Middle frontal gyrus (tissue), 1 donor: Measurements from ENCODE around the gene SRD5A1.

Experiments used
- DNase-seq: peaks from one replicate; pipeline ENCODE4 v3.0.0-alpha.2; 2015; ENCODE audit warnings: low spot score; ENCODE audit errors: extremely low spot score

The SRD5A1 gene

DNA sequence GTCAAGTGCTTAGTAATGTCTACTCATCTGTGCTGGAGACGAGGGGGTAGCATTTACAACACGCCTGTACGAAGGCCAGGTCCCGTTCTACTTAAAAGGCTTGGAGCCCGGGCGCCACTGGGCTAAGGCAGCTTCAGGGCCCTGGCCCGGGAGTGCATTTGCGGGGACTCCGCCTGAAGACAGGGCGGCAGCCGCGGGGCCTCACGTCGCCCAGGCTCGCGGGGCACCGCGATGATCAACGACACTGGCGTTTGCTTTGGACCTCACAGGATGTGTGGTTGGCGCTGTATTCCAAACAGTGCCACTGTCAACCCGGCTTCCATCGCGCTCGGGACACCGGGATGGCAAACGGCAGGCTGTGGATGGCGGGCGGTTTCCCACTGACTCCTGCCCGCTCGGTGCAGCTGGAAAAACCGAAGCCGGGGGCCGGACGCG lies 78.9 kb downstream of the SRD5A1 start:
- no peak for DNase-seq

DNA sequence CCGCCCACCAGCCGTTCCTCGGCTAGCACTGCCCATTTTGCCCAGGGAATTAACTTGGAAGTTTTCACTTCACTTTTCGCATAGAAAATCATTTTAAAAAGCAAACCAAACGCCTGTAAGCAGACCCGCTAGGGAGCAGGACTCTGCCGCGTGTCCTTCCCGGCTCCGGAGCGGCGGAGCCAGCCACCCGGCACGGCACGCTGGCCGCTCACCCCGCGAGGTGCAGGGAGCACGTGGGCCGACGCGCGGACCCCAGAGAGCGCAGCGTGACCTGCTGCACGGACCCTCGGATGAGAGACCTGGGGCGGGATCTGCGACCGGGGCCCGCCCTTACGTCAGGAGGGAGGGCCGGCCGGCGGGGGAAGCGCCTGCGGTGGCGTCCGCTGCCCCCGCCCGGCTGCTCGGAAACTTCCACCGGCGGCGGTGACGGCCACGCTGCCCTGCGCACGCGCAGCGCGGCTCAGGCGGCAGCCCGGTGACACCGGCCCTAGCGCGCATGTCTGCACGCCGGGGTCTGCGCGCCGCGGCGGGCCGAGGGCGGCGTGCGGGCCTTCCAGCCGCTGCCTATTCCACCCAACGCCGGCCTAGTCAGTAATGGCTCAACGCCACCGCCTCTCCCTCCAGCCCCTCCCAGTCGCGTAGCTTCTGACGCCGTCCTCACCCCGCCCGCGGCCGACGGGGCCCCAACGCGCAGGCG lies 79.5 kb downstream of the SRD5A1 start:
- peak; percentile 92 for DNase-seq

DNA sequence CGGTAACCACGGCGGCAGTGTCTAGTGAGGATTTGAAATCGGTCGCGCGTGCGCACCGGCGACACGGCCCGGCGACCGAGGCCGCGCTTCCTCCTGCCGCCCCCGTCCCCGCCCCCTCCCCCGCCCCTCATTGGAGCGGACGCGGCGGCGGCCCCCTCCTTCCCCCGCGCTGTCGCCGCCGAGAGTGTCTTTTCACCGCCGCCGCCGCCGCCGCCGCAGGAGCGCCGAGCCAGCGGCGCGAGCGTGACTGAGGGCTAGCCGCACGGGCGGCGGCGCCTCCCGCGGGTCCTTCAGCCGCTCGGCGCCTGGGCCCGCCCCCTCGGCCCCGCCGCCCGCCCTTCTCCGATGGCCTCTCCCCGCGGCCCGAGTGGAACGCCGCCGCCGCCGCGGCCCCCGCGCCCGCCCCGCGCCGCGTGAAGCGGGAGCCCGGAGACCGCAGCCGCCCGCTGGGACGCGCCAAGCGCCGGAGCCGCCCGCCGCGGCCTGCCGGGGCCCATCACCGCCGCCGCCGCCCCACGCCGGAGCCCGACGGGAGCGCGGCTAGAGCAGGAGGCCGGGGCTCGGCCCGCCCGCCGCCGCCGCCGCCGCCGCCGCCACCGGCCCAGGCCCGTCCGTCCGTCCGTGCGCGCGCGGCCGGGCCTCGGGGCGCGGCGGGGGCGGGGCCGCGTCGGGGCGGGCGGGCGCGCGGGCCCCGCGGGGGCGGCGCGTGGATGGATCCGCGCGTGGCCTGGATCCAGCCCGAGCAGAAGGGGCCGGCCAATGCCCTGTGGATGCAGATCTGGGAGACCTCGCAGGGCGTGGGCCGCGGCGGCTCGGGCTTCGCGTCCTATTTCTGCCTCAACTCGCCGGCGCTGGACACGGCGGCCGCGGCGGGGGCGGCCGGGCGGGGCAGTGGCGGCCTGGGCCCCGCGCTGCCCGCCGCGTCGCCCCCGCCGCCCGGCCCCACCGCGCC lies 80.3 kb downstream of the SRD5A1 start, which contains the start of gene TENT4A:
Gene TENT4A, plus strand, starts transcription at position 159 of the 952 bp plus-strand sequence. Its CDS starts 552 bp downstream, at position 711.
- no peak for DNase-seq

DNA sequence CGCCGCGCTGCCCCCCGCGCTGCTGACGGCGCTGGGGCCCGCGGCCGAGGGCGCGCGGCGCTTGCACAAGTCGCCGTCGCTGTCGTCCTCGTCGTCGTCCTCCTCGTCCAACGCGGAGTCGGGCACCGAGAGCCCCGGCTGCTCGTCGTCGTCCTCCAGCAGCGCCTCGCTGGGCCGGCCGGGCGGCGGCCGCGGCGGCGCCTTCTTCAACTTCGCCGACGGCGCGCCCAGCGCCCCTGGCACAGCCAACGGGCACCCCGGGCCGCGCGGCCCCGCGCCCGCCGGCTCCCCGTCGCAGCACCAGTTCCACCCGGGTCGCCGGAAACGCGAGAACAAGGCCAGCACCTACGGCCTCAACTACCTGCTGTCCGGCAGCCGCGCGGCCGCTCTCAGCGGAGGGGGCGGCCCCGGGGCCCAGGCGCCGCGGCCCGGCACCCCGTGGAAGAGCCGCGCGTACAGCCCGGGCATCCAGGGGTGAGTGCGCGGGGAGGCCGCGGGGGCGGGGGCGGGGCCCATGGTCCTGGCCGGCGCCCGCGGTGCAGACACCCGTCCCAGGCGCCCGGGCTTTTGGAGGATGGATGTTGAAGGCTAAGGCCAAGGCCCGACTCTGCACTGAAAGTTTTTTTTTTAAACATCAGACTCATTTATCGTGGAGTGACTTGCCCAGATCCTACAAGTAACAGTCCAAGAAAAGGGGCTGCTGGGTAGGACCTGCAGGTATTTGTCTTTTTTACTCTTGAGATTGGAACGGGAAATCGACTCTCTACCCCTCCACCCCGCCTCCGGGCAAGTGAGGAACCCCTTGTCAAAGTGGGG lies 81.2 kb downstream of the SRD5A1 start:
- DNase-seq, result no peak

DNA sequence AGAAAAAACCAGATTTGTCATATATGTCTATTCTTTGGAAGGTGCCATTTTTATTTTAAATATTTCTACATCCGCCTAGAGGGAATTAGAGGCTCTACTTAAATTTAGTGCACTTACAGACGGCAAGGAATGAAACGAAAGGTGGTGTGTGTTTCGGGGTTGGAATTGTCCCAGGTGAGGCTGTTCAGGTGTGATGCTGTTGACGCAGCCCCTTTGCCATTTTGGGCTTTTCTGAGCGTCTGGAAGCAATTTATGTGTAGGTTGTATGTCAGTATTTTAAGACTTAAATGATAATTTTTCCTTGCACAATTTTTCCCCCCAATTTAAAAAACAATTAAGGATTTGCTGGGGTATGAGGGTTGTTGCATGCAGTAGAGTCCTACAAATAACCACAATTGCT lies 82.0 kb downstream of the SRD5A1 start:
- no peak for DNase-seq

DNA sequence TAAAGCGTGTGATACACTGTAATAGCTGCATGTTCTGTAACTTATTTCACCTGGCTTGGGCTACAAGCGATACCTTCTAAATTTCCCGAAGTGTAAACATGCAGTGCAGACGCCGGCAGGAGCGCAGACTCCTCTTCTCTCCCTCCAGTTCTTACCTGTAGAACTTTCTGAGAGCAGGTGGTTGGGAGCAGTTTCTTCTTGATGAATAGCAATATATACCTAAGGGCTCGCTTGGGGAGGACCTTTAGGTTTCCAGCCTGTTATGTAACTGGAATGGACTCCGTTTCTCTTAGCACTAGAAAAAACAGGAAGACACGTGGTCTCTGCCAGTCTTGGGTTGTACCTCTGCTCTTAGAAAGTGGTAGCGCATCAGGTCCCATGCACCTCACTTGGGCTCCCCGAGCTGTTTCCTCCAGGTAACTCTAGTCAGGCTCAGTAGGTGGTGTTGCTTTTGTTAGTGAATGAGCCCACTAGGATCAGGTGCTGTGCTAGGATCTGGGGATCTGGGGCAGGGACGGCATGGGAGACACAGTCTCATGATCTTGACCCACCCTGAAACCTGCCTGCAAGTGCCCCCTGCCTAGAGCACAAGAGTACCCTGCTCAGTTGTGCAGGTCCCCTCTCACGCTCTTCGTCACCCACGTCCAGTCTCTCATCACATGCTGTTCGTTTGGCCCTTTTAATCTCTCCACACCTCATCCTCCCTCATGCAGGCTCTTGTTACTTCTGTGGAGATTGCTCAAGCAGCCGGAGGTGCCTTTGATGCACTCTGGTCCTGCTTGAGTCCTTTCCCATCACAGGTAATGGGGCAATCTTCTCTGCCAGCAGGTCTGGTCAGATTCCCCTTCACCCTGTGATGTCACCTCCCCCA lies 82.8 kb downstream of the SRD5A1 start:
- DNase-seq, result no peak

DNA sequence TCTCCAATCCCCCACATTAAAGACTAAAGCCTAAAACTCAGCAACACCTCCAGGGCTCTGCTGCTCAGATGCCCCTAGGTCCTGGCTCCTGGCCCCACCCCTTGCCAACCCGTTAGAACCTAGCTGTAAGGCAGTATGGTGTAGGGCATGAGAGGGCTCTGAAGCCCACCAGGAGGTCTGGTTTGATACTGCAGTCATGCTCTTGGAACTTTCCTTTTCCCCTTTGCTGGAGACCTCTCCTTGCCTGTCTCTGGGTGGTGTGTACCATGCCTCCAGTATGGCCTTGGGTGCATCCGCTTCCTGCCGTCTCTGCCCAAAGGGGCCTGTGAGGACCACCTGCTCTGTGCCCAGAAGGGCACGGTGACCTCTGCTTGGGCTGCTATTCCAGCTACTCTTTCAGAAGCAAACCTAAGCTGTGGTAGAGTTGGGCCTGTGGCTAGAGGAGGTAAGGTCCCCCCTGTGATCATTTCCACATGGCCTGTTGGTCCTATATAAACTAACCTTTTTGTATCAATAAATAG lies 83.4 kb downstream of the SRD5A1 start:
- no peak for DNase-seq

DNA sequence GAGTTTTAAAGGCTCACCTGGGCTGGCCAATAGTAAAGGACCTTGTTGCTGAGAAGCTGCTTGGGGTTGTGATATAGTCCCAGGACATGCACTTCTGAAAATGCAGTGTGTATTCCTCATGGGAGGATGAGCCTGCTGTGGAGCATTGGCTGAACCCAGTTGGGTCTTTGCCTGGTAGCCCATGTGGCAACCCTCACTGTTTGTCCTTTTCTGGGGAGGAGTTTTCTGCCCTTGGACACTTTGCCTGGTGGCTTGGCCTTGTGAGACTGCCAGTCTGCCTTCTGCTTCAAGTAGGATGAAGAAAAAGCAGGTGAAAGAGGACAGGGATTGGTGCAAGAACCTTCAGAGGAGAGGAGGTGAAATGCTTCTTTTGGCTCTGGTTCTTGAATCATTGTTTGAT lies 84.0 kb downstream of the SRD5A1 start:
- DNase-seq, result no peak

DNA sequence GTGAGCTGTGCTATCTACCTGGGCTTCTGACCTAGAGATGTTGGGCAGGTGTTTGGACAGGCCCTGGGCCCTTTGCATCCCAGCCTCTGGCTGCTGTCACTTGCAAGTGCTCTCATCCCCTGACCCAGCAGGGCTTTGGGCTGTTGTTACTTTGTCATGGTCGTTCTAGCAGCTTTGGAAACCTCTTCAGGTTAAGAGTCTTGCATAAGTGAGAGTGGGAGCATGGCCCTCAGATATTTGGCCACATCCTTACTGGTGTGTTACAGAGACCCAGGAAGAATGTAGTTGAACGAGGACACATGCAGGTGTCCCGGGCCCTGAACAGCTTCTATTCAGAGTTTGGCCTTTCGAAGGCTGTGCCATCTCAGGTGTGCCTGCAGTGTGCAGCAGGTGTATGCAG lies 84.4 kb downstream of the SRD5A1 start:
- DNase-seq, result no peak

DNA sequence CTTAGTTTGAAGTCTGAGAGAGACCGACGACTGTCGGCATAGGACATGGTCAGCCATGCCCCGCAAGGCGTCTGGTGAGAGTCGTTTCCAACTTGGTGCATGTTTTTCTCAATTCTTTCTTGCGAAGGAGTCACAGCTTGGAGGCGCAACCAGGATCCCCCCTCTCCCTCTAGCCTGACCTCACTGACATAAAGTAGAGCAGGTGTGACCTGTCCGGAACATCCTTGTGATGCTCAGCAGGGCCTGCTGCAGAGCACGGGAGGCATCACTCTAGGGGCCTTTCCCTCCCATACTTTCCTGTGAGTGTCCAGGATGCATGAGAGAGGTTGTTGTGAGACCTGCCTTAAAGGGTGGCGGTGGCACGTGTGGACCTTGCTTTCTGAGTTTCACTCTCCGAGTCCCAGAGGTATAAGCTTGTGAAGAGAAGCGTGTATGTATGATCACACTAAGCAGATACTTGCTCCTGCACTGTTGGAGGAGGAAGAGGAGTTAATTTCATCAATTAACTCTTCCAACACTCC lies 85.0 kb downstream of the SRD5A1 start:
- no peak for DNase-seq

DNA sequence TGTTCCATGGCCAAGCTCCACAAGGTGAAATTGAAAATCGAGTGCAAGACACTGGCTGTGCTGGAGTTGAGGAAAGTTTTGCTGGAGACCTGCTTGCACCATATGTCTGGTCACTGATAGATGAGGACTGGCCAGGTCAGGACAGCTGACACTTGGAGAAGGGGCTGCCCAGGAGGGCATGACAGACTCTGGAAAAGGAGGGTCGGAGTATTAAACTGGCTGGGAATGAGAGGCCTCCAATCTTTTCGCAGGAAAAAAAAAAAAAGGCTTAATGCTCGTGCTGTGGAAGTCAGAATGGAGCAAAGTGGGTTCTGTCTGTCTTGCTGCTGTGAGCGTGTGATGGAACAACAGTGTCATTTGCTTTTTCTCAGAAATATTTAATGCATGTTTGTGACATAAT lies 85.5 kb downstream of the SRD5A1 start:
- DNase-seq, result no peak

DNA sequence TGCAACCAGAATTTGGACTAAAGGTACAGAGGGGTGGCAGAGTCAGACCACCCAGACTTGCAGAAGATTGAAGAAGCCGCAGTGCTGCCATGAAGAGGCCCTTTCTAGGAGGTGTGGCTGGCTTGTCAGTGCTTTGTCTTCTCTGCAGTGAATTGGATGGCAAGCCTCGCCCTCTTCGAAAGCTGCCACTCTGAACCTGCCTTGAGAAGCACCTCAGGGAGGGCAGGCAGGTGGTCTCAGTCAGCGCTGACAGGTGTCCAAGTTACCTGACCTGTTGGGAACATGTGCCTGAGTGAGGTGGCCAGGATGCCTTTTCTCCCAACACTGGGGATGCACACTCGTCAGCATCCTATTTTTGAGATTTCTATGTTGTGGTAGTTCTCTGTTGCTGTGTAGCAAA lies 86.2 kb downstream of the SRD5A1 start:
- no peak for DNase-seq

DNA sequence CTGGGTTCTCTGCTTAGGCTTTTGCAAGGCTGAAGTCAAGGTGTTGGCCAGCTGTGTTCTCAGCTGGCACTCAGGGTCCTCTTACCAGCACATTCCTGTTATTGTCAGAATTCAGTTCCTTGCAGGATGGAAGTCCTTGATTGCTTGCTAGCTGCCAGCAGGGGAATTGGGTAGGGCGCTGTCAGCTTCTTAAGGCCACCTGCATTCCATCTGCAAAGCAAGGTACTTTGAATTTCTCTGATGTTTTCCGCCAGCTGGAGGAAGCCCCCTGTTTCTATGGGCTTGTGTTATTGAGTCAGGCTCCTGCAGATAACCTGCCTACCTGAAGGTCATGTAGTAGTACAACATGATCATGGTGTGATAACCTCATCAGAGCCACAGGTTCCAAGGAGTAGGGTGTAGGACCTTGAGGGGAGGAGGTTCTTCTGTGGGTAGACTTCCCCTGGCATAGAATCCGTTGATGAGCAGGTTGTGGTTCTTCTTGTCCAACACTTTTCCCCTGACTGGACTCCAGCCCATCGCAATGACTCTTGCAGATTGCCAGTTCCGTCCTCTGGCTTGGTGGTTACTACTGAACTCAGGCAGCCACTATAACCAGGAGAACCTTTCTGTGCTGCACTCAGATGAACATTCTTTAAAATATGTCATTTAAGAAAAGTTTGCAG lies 86.8 kb downstream of the SRD5A1 start:
- no peak for DNase-seq

DNA sequence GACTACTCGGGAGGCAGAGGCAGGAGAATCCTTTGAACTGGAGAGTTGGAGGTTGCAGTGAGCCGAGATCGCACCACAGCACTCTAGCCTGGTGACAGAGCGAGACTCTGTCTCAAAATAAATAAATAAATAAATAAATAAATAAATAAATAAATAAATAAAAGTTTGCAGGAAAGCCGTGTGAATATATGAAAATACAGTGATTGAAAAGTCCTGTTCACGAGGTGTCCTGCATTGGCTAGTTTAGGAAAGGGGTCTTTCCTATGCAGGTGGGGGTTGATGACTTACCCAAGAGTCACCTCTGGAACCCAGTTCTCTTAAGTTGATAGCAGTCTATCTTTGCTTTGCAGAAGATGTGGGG lies 87.3 kb downstream of the SRD5A1 start:
- DNase-seq, result no peak

DNA sequence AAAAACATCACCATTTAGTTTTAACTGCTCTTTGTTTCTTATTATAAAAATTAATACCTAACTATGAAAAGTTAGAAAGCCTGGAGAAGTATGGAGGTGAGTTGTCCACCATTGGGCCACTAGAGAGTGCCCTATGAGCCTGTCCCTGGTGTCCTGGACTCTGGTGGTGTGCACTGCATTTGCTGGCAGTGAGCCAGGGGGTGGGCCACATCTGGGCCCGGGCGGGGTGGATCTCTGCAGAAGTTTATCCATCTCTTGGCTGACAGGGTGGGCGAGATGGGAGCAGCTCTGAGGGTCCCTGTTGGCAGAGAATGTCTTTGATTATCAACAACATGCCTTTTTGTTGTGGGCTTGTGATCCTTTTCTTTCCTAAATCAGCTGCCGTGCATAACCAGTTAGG lies 88.2 kb downstream of the SRD5A1 start:
- DNase-seq, result no peak

DNA sequence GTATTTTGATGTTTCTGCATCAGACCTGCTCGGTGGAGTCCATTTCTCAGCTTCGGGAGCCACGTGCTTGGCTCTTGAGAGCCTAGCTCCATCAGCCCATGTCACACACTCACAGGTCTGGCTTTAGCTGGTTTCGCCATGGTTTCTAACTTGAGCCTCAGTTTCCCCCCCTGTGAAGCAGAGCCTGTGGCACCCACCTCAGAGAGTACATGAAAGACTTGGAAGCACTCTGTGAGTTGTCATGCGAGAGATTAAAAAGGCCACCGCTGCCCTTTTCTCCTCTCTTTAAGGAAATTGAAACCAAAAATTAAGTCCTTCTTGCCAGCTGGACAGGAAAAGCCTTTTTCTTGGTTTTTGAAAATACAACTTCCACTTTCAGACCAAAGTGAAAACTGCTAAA lies 88.8 kb downstream of the SRD5A1 start:
- DNase-seq, result no peak

DNA sequence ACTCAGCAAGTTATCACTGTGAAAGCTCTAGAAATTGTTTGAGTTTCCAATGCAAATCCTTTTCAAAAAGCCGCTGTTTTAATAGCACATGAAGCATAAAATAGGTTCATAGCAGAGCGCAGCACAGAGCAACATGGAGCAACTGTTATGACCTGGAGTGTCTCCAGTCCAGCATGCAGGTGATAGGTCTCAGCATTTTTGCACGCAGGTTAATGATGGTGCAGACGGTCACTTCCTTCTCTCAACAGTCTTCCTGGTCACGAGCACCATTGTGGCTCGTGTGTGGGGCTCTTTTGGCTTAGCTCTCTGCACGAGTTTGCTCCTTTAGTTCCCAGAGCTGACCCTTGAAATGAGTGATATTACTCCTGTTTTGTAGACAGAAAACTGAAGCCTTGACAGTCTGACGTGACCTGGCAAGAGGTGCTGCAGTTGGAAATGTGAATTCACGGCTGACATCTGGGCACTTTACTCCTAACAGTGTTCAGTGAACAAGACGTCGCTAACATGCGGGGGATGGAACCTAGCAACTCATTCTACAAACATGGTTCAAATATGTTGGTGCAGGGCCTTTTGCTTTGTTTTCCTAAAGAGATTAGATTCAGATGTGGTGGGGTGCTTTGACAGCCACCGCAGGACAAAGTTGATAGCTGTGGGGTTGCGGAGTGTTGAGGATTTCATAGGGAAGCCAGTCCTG lies 90.0 kb downstream of the SRD5A1 start:
- no peak for DNase-seq

DNA sequence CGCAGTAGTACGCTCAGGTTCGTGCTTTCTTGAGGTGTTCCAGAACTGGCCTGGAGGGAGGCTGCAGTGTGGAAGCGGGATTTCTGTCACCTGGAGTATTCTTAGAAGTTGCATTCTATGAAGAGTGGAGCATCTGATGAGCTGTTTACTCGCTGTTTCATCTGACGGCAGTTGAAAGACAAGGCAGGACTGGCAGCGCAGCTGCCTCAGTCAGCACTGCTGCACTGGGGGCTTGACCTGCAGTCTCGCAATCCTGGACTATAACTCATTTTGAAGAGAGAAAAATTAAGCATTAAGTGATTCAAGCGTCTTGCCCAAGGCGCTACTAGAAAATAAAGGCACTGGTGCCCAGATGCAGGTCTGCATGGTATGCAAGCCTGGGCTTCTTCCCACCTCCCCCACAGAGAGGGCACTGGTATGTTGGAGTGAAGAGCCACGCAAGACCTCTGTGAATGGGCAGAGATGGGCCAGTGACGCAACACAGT lies 90.6 kb downstream of the SRD5A1 start:
- DNase-seq, result no peak
